Glutamatergic neuron (in vitro differentiated cells): ENCODE results near the gene LTBP2. TPM values are rescaled to one million over a fixed set of nuclear protein-coding genes. Genes with fewer than 3 reads are reported as not detected.

ENCODE experiments used
- DNase-seq: peaks from one replicate; pipeline ENCODE4 v3.0.0; 2022
- H3K27ac Mint-ChIP-seq: one replicate; pipeline ENCODE4 v1.8.0; 2020; ENCODE audit warnings: mild to moderate bottlenecking, mixed read lengths, inconsistent platforms; ENCODE audit not compliant: unreplicated experiment
- H3K27me3 Mint-ChIP-seq: one replicate; pipeline ENCODE4 v1.8.0; 2020; ENCODE audit warnings: mild to moderate bottlenecking, moderate library complexity, mixed read lengths, inconsistent platforms; ENCODE audit not compliant: unreplicated experiment
- H3K36me3 Mint-ChIP-seq: one replicate; pipeline ENCODE4 v1.8.0; 2020; ENCODE audit warnings: mild to moderate bottlenecking, mixed read lengths, inconsistent platforms; ENCODE audit not compliant: unreplicated experiment
- H3K4me1 Mint-ChIP-seq: one replicate; pipeline ENCODE4 v1.8.0; 2020; ENCODE audit warnings: mild to moderate bottlenecking, low read depth, mixed read lengths, inconsistent platforms; ENCODE audit not compliant: unreplicated experiment
- H3K4me3 Mint-ChIP-seq: one replicate; pipeline ENCODE4 v1.8.0; 2020; ENCODE audit warnings: mild to moderate bottlenecking, mixed read lengths, inconsistent platforms; ENCODE audit not compliant: unreplicated experiment
- H3K9me3 Mint-ChIP-seq: one replicate; pipeline ENCODE4 v1.8.0; 2020; ENCODE audit warnings: mild to moderate bottlenecking, moderate library complexity, mixed read lengths, inconsistent platforms; ENCODE audit not compliant: unreplicated experiment
- CTCF ChIP-seq: fragments of 200-600 bp; sonication (generic); IDR thresholded peaks from one replicate; pipeline ENCODE4 v1.5.0; 2021; ENCODE audit not compliant: partially characterized antibody, unreplicated experiment
- total RNA-seq: library from RNA; stranded (reverse); fragmentation: NEBNext Ultra II Directional; extraction: Animal tissue kit (Norgen Biotek cat#: 25700); gene quantifications from one replicate; pipeline ENCODE4 v1.2.1, GENCODE V29; 2021; ENCODE audit not compliant: unreplicated experiment

The LTBP2 gene
- total RNA-seq, 1 donor from 2014 or later: 1.2 TPM

GRCh38 chr14:74604157-74604556, 7.9 kb downstream of the LTBP2 start:
- no peak overlapping the region for H3K27ac Mint-ChIP-seq

GRCh38 chr14:74601982-74602381, 10.1 kb downstream of the LTBP2 start:
- Mint-ChIP-seq H3K4me3 (no peak overlapping the region), H3K27me3 (peaks cover 2% of the 10 kb centered on the region), H3K4me1 (peaks cover 2% of the 10 kb centered on the region), H3K27ac (no peak overlapping the region), H3K9me3 (no peaks in the 10 kb centered on the region), H3K36me3 (no peaks in the 10 kb centered on the region)
- DNase-seq: no peak
- TF ChIP-seq CTCF: no peak

More at GRCh38 chr14:74604157-74604556, 7.9 kb downstream of the LTBP2 start:
- H3K4me3 Mint-ChIP-seq: no peak overlapping the region
- H3K4me1 Mint-ChIP-seq: peaks cover 2% of the 10 kb centered on the region
- no peaks in the 10 kb centered on the region for H3K9me3 Mint-ChIP-seq
- no peak for TF ChIP-seq CTCF
- peaks cover 2% of the 10 kb centered on the region for H3K27me3 Mint-ChIP-seq
- no peak for DNase-seq
- no peaks in the 10 kb centered on the region for H3K36me3 Mint-ChIP-seq

GRCh38 chr14:74599946-74600345, 12.1 kb downstream of the LTBP2 start:
- TF ChIP-seq CTCF: no peak
- no peak for DNase-seq
- no peaks in the 10 kb centered on the region for H3K36me3 Mint-ChIP-seq
- peaks cover 2% of the 10 kb centered on the region for H3K9me3 Mint-ChIP-seq
- H3K27me3 Mint-ChIP-seq: peaks cover 3% of the 10 kb centered on the region
- H3K27ac Mint-ChIP-seq: no peak overlapping the region
- peaks cover 2% of the 10 kb centered on the region for H3K4me1 Mint-ChIP-seq
- H3K4me3 Mint-ChIP-seq: no peak overlapping the region

GRCh38 chr14:74599321-74599761, 12.7 kb downstream of the LTBP2 start:
- H3K4me1 Mint-ChIP-seq: peaks cover 2% of the 10 kb centered on the region
- H3K4me3 Mint-ChIP-seq: no peak overlapping the region
- TF ChIP-seq CTCF: no peak
- peaks cover 2% of the 10 kb centered on the region for H3K9me3 Mint-ChIP-seq
- H3K27me3 Mint-ChIP-seq: peaks cover 3% of the 10 kb centered on the region
- no peak for DNase-seq
- H3K36me3 Mint-ChIP-seq: no peaks in the 10 kb centered on the region
- H3K27ac Mint-ChIP-seq: no peak overlapping the region

GRCh38 chr14:74596741-74597450, 15.1 kb downstream of the LTBP2 start:
- TF ChIP-seq CTCF: no peak
- H3K4me1 Mint-ChIP-seq: peaks cover 4% of the 10 kb centered on the region
- peaks cover 2% of the 10 kb centered on the region for H3K9me3 Mint-ChIP-seq
- no peak overlapping the region for H3K4me3 Mint-ChIP-seq
- DNase-seq: no peak
- no peaks in the 10 kb centered on the region for H3K36me3 Mint-ChIP-seq
- peaks cover 3% of the 10 kb centered on the region for H3K27me3 Mint-ChIP-seq
- no peak overlapping the region for H3K27ac Mint-ChIP-seq
